HG02610 (cell line): ENCODE data around the gene GPR173.
A peak's percentile ranks its signal among the peaks of the same experiment; 100 is the strongest.

Experiments used
- ATAC-seq: cut with Tn5 transposase; IDR thresholded peaks from one replicate; pipeline ENCODE4 v1.9.1; 2021; ENCODE audit warnings: mild to moderate bottlenecking, moderate library complexity; ENCODE audit not compliant: unreplicated experiment

The GPR173 gene

GRCh38 chrX:53088136-53088974, 39.8 kb downstream of the GPR173 start:
- ATAC-seq, result peak; percentile 70

GRCh38 chrX:53089224-53089842, 40.7 kb downstream of the GPR173 start:
- ATAC-seq, result no peak

GRCh38 chrX:53089925-53090324, 41.3 kb downstream of the GPR173 start:
- no peak for ATAC-seq

GRCh38 chrX:53091354-53091753, 42.8 kb downstream of the GPR173 start:
- ATAC-seq, result no peak

GRCh38 chrX:53093177-53093655, 44.6 kb downstream of the GPR173 start:
- ATAC-seq, result peak; percentile 48

GRCh38 chrX:53093748-53094581, 45.4 kb downstream of the GPR173 start, which contains the start of gene KANTR:
TSS of gene KANTR (plus strand) at chrX:53094142. CDS start at chrX:53124273, 30,131 bp downstream.
- ATAC-seq, result peak; percentile 91

- no peak for ATAC-seq
These were observed 46.0 kb downstream of the GPR173 start for GRCh38 chrX:53094582-53094905.

- ATAC-seq, result no peak
These were observed 47.2 kb downstream of the GPR173 start for GRCh38 chrX:53095796-53096195.

GRCh38 chrX:53114864-53115549, 66.4 kb downstream of the GPR173 start:
- no peak for ATAC-seq

- no peak for ATAC-seq
These were observed 66.9 kb downstream of the GPR173 start for GRCh38 chrX:53115550-53115874.

GRCh38 chrX:53116101-53116500, 67.5 kb downstream of the GPR173 start:
- ATAC-seq, result no peak

GRCh38 chrX:53122013-53122412, 73.4 kb downstream of the GPR173 start:
- ATAC-seq, result no peak

GRCh38 chrX:53125506-53125905, 76.9 kb downstream of the GPR173 start:
- no peak for ATAC-seq

GRCh38 chrX:53126377-53126776, 77.8 kb downstream of the GPR173 start:
- ATAC-seq, result no peak

GRCh38 chrX:53128097-53128749, 79.6 kb downstream of the GPR173 start:
- ATAC-seq, result no peak
